ENCODE results near the gene TBC1D7. TPM values are rescaled to one million over a fixed set of nuclear protein-coding genes. Genes with fewer than 3 reads are reported as not detected.

Gene TBC1D7
- total and polyA plus RNA-seq, 2 of the 4 experiments (the other 2 are of a cell fraction) = 14.3 to 22.6 TPM

DNA sequence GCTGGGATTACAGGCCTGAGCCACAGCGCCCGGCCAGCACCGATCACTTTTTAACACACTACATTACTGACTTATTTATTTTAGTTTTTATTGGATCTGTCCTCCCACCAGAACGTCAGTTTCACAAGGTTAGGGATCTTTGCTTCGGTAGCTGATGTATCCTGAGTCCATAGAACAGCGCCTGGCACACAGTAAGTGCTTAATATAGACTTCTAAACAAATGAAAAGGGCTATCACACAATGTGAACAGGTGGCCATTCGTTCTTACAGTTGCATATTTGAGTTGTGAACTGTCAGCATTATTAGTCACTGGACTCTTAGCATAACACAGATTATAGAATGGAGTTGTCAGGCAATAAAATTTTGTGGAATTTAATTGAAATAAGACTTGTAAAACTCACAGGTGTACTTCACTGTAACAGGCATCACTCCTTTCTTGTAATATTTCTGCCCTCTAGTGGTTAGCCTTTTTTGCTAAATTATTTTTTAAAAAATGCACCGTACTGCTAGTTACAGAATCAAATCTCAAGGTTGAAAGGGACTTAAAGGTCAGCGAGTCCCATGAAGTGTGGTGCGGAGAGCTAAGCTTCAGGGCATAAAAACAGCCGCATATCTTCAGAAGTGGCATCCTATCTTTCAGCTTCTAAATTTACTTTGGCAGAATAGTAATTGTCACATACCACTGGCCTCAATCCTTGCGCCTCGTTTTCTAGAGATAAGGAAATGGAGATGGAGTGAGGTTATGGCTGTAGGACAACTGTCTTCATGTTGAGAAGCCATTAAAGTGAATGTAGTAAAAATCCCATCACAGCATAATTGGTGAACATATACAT is 3.4 kb upstream of the TBC1D7 start (continued):
- TF ChIP-seq NFE2L2 (IDR thresholded peaks at IDR 0.05; ENCODE audit: low read depth, low read length) (no peak), CEBPB (IDR thresholded peaks at IDR 0.05; ENCODE audit: low read depth, low read length) (no peak)

DNA sequence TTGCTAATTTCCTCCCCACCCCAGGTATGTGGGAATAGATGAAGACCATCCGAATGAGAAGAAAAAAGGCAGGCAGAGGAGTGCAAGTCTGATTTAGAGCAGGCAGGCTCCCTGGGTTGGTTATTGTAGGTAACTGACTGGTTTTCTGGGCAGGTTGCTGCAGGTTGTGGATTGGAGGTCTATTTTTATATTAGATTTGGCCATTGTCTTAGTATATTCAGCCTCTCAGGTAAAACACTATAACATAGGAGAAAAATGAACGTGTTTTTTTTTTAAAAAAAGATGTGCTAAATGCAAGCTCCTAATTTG is 492 bp upstream of the TBC1D7 start:
- WGBS, 2 experiments (ENCODE audit: extremely low coverage in 2 of 2, insufficient read length in 1 of 2) = no CpG with 5 or more reads among the region's 2 CpGs
- POLR2A ChIA-PET (ENCODE audit: unreplicated experiment) = interaction anchor here (1.2 kb wide), 2 partner anchors 25 to 246 kb away, joined by 4 to 5 read pairs; partner anchors contain the start of gene SIRT5
- Histone ChIP-seq H2AK5ac (ENCODE audit: low read depth, low read length) (peak overlapping the region; percentile 42; the same call in 1 of the 2 replicates), H2AK9ac (replicated peaks; ENCODE audit: low read depth, low read length, poor library complexity) (peak overlapping the region; percentile 59), H4K8ac (ENCODE audit: low read depth in 2 of 2, low read length in 2 of 2) (peak overlapping the region; percentile 97 to 98), H3K79me1 (ENCODE audit: low read depth in 1 of 2, low read length in 2 of 2) (peaks cover 4 to 15% of the 10 kb centered on the region in 2 experiments), H3K23ac (ENCODE audit: low read depth, low read length) (peak overlapping the region; percentile 86), H2BK5ac (ENCODE audit: low read depth, low read length, poor library complexity, severe bottlenecking) (peak overlapping the region; percentile 61), H2BK120ac (ENCODE audit: low read depth, low read length) (peak overlapping the region; percentile 72), H3K14ac (replicated peaks; ENCODE audit: low read depth, low read length) (peak overlapping the region; percentile 96), H3K9me1 (ENCODE audit: insufficient read depth, low read length) (no peaks in the 10 kb centered on the region), H3K9ac (ENCODE audit: low read depth, low read length) (peak overlapping the region; percentile 86), H4K91ac (ENCODE audit: insufficient read depth, low read depth, low read length) (peak overlapping the region; percentile 90), H2AFZ (replicated peaks; ENCODE audit: low read length, poor library complexity) (peak overlapping the region; percentile 98), H2BK15ac (ENCODE audit: low read depth, low read length) (peak overlapping the region; percentile 80; the same call in 1 of the 3 replicates), H3K27me3 (ENCODE audit: control insufficient read depth, insufficient read depth, low read length) (no peaks in the 10 kb centered on the region), H4K20me1 (ENCODE audit: insufficient read depth, low read length) (no peaks in the 10 kb centered on the region), H3K36me3 (ENCODE audit: control insufficient read depth, insufficient read depth, low read length) (no peaks in the 10 kb centered on the region), H3K27ac (ENCODE audit: insufficient read depth, low read length) (peak overlapping the region; percentile 75), H3K18ac (ENCODE audit: low read depth, low read length) (peak overlapping the region; percentile 18; the same call in 1 of the 2 replicates), H3K4me2 (ENCODE audit: low read depth, low read length) (peak overlapping the region; percentile 92), H3K4me3 (ENCODE audit: insufficient read depth, low read depth, low read length) (peak overlapping the region; percentile 87), H4K5ac (ENCODE audit: low read depth, low read length) (peak overlapping the region; percentile 96), H3K56ac (ENCODE audit: extremely low read depth, insufficient read depth, low read length) (peak overlapping the region; percentile 80; the same call in 1 of the 2 replicates), H3K9me3 (ENCODE audit: control insufficient read depth, insufficient read depth, low read length) (no peaks in the 10 kb centered on the region), H2BK20ac (ENCODE audit: low read depth, low read length) (no peak overlapping the region), H3K4me1 (ENCODE audit: control insufficient read depth, insufficient read depth, low read length) (no peaks in the 10 kb centered on the region; the same call in none of the 2 replicates), H3K4ac (ENCODE audit: low read depth, low read length) (peak overlapping the region; percentile 92)
- ATAC-seq (ENCODE audit: low read depth) = no peak
- no peak for DNase-seq
- CTCF ChIA-PET = interaction anchor here (0.6 to 1.6 kb wide), 5 partner anchors 14 to 417 kb away, joined by 3 to 7 read pairs (median 3); no protein-coding TSS in a partner anchor
- no peak for TF ChIP-seq NFE2L2 (IDR thresholded peaks at IDR 0.05; ENCODE audit: low read depth, low read length)
- TF ChIP-seq, protein P1, sequence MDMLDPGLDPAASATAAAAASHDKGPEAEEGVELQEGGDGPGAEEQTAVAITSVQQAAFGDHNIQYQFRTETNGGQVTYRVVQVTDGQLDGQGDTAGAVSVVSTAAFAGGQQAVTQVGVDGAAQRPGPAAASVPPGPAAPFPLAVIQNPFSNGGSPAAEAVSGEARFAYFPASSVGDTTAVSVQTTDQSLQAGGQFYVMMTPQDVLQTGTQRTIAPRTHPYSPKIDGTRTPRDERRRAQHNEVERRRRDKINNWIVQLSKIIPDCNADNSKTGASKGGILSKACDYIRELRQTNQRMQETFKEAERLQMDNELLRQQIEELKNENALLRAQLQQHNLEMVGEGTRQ (IDR thresholded peaks at IDR 0.05; ENCODE audit: low read depth, low read length) = 0 out of 2 replicates have a peak, but pooled peaks have one; percentile 0
- intact Hi-C loops (cut with micrococcal nuclease) (loop anchor here (1.0 kb wide), 2 partner anchors 26 to 134 kb away; no protein-coding TSS in a partner anchor), dilution Hi-C loops (cut with HindIII; ENCODE audit: low sequenced_read_pairs, unreplicated experiment) (no loop called here), in situ Hi-C loops (cut with MboI; ENCODE audit: low sequenced_read_pairs) (no loop called here)
- BruUV-seq (replicated peaks) = no TSS peak
